Ishikawa (cell line): ENCODE results near the gene CEP57.

Experiments
- CREB1 ChIP-seq: IDR thresholded peaks from 2 replicates; pipeline ENCODE4 v1.6.1; 2012; ENCODE audit warnings: low read depth
- RAD21 ChIP-seq: IDR thresholded peaks from 2 replicates; pipeline ENCODE4 v1.6.1; 2012; ENCODE audit warnings: low read depth
- TCF12 ChIP-seq: IDR thresholded peaks from 2 replicates; pipeline ENCODE4 v1.6.1; 2012; ENCODE audit warnings: low read depth
- YY1 ChIP-seq: IDR thresholded peaks from 2 replicates; pipeline ENCODE4 v1.6.1; 2012; ENCODE audit warnings: low read depth
- TF ChIP-seq, protein P1 (sequence below): IDR thresholded peaks from 2 replicates; pipeline ENCODE4 v1.6.1; 2012; ENCODE audit warnings: low read depth, mild to moderate bottlenecking
- TF ChIP-seq, protein P2 (sequence below): IDR thresholded peaks from 2 replicates; pipeline ENCODE4 v1.6.1; 2012

DNA sequence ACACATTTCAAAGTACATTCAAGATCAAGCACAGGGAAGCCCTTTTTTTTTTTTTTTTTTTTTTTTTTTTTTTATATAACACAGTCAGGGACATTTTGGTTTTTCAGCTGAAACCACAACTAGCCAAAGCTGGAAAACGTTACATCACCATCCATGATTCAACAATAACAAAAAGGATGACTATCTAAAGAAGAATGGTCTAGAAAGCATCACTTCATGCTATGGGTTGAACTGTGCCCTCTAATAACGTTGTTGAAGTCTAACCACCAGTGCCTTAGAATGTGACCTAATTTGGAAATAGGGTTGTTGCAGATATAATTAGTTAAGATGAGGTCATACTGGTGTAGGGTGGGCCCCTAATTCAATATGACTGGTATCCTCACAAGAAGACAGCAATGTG lies 87.0 kb downstream of the CEP57 start:
- no peak for TF ChIP-seq TCF12
- no peak for TF ChIP-seq YY1
- TF ChIP-seq, protein P1, sequence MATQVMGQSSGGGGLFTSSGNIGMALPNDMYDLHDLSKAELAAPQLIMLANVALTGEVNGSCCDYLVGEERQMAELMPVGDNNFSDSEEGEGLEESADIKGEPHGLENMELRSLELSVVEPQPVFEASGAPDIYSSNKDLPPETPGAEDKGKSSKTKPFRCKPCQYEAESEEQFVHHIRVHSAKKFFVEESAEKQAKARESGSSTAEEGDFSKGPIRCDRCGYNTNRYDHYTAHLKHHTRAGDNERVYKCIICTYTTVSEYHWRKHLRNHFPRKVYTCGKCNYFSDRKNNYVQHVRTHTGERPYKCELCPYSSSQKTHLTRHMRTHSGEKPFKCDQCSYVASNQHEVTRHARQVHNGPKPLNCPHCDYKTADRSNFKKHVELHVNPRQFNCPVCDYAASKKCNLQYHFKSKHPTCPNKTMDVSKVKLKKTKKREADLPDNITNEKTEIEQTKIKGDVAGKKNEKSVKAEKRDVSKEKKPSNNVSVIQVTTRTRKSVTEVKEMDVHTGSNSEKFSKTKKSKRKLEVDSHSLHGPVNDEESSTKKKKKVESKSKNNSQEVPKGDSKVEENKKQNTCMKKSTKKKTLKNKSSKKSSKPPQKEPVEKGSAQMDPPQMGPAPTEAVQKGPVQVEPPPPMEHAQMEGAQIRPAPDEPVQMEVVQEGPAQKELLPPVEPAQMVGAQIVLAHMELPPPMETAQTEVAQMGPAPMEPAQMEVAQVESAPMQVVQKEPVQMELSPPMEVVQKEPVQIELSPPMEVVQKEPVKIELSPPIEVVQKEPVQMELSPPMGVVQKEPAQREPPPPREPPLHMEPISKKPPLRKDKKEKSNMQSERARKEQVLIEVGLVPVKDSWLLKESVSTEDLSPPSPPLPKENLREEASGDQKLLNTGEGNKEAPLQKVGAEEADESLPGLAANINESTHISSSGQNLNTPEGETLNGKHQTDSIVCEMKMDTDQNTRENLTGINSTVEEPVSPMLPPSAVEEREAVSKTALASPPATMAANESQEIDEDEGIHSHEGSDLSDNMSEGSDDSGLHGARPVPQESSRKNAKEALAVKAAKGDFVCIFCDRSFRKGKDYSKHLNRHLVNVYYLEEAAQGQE = no peak
- TF ChIP-seq, protein P2, sequence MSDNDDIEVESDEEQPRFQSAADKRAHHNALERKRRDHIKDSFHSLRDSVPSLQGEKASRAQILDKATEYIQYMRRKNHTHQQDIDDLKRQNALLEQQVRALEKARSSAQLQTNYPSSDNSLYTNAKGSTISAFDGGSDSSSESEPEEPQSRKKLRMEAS = no peak
- no peak for TF ChIP-seq CREB1
- no peak for TF ChIP-seq RAD21
